ENCODE results near the gene DMRTB1.

Gene DMRTB1

DNA sequence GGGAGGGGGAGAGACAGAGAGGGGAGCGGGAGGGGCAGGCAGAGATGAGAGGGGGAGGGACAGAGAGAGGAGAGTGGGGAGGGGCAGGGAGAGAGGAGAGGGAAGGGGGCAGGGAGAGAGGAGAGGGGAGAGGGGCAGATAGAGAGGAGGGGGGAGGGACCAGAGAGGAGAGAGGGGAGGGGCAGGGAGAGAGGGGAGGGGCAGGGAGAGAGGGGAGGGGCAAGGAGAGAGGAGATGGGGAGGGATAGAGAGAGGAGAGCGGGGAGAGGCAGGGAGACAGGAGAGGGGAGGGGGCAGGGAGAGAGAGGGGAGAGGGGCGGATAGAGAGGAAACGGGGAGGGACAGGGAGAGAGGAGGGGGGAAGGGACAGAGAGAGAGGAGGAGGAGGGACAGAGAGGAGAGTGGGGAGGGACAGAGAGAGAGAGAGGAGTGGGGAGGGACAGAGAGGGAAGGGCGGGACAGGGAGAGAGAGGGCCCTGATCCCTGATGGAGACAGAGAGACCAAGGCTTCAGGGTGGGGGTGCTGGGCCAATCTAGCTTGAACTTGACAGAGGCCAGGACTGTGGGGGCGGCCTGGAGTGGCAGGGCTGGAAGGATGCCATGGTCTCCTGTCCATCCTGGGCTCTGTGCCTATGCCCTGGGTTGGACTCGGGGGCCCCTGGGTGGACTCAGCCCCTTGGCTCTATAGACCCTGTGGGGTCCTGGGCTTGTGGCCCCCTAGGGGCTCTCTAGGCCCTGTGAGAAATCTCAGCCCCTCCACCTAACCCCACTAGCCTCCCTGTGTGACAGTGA, 43.6 kb downstream of the DMRTB1 start:
- no peaks in the 10 kb centered on the region for H3K9me3 ChIP-seq (ENCODE audit: control insufficient read depth, low read length)
- H3K9ac ChIP-seq (ENCODE audit: low read length): no peak overlapping the region
- no peak overlapping the region for H3K4me3 ChIP-seq (ENCODE audit: low read length)
- no peaks in the 10 kb centered on the region for H3K4me1 ChIP-seq (ENCODE audit: control insufficient read depth, insufficient read depth, low read length)
- H3K27me3 ChIP-seq (ENCODE audit: control insufficient read depth, insufficient read depth, low read length): peaks cover 3% of the 10 kb centered on the region
- H3K36me3 ChIP-seq (ENCODE audit: control insufficient read depth, insufficient read depth, low read length): no peaks in the 10 kb centered on the region

GRCh38 chr1:53503433-53504217, 44.4 kb downstream of the DMRTB1 start:
- Histone ChIP-seq H3K36me3 (ENCODE audit: control insufficient read depth, insufficient read depth, low read length) (no peaks in the 10 kb centered on the region), H3K4me1 (ENCODE audit: control insufficient read depth, insufficient read depth, low read length) (no peaks in the 10 kb centered on the region), H3K9me3 (ENCODE audit: control insufficient read depth, low read length) (no peaks in the 10 kb centered on the region), H3K27me3 (ENCODE audit: control insufficient read depth, insufficient read depth, low read length) (peaks cover 3% of the 10 kb centered on the region), H3K4me3 (ENCODE audit: low read length) (no peak overlapping the region), H3K9ac (ENCODE audit: low read length) (no peak overlapping the region)

DNA sequence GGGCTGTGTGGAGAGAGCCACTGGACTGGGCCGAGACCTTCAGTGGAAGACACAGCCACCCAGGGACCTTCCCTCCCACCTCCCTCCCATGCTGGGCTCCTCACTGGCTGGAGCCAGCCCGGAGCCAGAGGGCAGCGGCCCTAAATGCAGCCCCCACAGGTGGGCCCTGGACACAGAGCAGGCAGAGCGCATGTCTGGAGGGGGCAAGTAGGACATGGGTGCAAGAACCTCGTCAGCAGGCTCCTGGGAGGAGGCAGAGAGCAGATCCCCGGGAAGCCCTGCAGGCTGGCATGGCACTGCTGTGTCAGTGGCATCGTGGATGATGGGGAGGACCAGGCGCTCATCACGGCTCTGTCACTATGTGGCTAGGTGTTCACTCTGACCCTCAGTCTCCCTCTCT, 45.7 kb downstream of the DMRTB1 start:
- Histone ChIP-seq H3K4me1 (ENCODE audit: control insufficient read depth, insufficient read depth, low read length) (no peaks in the 10 kb centered on the region), H3K9ac (ENCODE audit: low read length) (no peak overlapping the region), H3K9me3 (ENCODE audit: control insufficient read depth, low read length) (no peaks in the 10 kb centered on the region), H3K27me3 (ENCODE audit: control insufficient read depth, insufficient read depth, low read length) (peaks cover 3% of the 10 kb centered on the region), H3K4me3 (ENCODE audit: low read length) (no peak overlapping the region), H3K36me3 (ENCODE audit: control insufficient read depth, insufficient read depth, low read length) (no peaks in the 10 kb centered on the region)

- Histone ChIP-seq H3K4me3 (ENCODE audit: low read length) (no peak overlapping the region), H3K9me3 (ENCODE audit: control insufficient read depth, low read length) (no peaks in the 10 kb centered on the region), H3K9ac (ENCODE audit: low read length) (no peak overlapping the region), H3K36me3 (ENCODE audit: control insufficient read depth, insufficient read depth, low read length) (no peaks in the 10 kb centered on the region), H3K27me3 (ENCODE audit: control insufficient read depth, insufficient read depth, low read length) (peaks cover 3% of the 10 kb centered on the region), H3K4me1 (ENCODE audit: control insufficient read depth, insufficient read depth, low read length) (no peaks in the 10 kb centered on the region)
These were observed 46.2 kb downstream of the DMRTB1 start for GRCh38 chr1:53505401-53505800.

DNA sequence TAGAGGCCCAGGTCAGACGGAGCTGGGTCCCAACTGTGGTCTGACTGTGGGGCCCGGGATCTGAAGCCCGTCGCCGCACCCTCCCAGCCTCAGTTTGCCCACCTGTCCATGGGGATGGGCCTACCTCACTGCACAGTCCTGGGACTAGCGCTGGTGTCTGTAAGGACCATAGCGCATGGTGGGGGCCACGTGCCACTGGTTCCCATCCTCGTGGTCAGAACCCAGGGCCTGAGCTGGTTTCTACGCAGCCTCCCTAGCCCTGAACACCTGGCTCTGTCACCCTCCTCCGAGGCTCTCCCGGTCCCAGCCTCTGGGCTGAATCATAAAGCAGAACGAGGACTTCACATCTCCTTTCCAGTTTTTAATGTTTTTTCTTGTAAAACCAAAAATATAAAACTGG, 46.7 kb downstream of the DMRTB1 start:
- H3K4me3 ChIP-seq (ENCODE audit: low read length): no peak overlapping the region
- no peaks in the 10 kb centered on the region for H3K9me3 ChIP-seq (ENCODE audit: control insufficient read depth, low read length)
- peaks cover 3% of the 10 kb centered on the region for H3K27me3 ChIP-seq (ENCODE audit: control insufficient read depth, insufficient read depth, low read length)

DNA sequence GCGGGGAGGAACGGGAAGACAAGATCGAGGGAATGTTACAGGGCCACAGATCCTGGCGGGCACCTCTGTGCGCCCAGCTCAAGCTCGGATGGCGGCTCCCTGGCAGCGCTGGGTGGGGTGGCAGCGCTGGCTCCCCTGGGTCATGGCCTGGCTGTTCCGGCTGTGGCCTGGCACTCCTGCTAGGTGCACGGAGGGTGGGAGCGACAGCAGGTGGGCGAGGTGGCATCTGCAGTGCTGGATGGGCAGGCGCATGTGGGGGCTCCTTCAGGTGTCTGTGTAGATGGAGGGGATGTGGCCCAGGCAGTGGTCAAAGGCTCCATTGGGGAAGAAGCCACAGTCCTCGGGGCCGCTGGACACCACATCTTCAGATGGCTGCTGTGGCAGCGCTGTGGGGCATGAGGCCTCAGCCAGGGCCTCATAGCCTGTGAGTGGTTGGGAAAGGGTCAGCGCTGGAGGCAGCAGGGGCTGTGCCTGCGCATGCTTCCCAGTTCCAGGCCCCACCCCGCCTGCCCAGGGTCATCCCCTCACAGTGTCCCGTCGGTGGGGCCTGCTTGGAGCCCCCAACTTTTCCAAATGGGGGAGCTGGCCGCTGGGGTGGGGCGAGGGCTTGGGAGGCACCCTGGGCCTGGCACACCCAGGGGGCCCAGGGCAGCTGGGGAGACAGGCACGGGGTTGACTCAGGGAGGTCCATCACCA, 47.3 kb downstream of the DMRTB1 start:
- Histone ChIP-seq H3K4me3 (ENCODE audit: low read length) (no peak overlapping the region), H3K27me3 (ENCODE audit: control insufficient read depth, insufficient read depth, low read length) (peaks cover 2% of the 10 kb centered on the region), H3K4me1 (ENCODE audit: control insufficient read depth, insufficient read depth, low read length) (no peaks in the 10 kb centered on the region), H3K9ac (ENCODE audit: low read length) (no peak overlapping the region), H3K36me3 (ENCODE audit: control insufficient read depth, insufficient read depth, low read length) (no peaks in the 10 kb centered on the region), H3K9me3 (ENCODE audit: control insufficient read depth, low read length) (no peaks in the 10 kb centered on the region)

More for the DNA sequence above, 46.7 kb downstream of the DMRTB1 start:
- no peaks in the 10 kb centered on the region for H3K36me3 ChIP-seq (ENCODE audit: control insufficient read depth, insufficient read depth, low read length)
- no peak overlapping the region for H3K9ac ChIP-seq (ENCODE audit: low read length)
- H3K4me1 ChIP-seq (ENCODE audit: control insufficient read depth, insufficient read depth, low read length): no peaks in the 10 kb centered on the region

- Histone ChIP-seq H3K36me3 (ENCODE audit: control insufficient read depth, insufficient read depth, low read length) (no peaks in the 10 kb centered on the region), H3K4me3 (ENCODE audit: low read length) (no peak overlapping the region), H3K27me3 (ENCODE audit: control insufficient read depth, insufficient read depth, low read length) (no peaks in the 10 kb centered on the region), H3K9ac (ENCODE audit: low read length) (no peak overlapping the region), H3K4me1 (ENCODE audit: control insufficient read depth, insufficient read depth, low read length) (no peaks in the 10 kb centered on the region), H3K9me3 (ENCODE audit: control insufficient read depth, low read length) (no peaks in the 10 kb centered on the region)
These were observed 48.1 kb downstream of the DMRTB1 start for GRCh38 chr1:53507116-53507820.

GRCh38 chr1:53508056-53508990, 49.1 kb downstream of the DMRTB1 start:
- no peaks in the 10 kb centered on the region for H3K36me3 ChIP-seq (ENCODE audit: control insufficient read depth, insufficient read depth, low read length)
- no peaks in the 10 kb centered on the region for H3K27me3 ChIP-seq (ENCODE audit: control insufficient read depth, insufficient read depth, low read length)
- no peaks in the 10 kb centered on the region for H3K4me1 ChIP-seq (ENCODE audit: control insufficient read depth, insufficient read depth, low read length)
- no peaks in the 10 kb centered on the region for H3K9me3 ChIP-seq (ENCODE audit: control insufficient read depth, low read length)
- no peak overlapping the region for H3K4me3 ChIP-seq (ENCODE audit: low read length)
- H3K9ac ChIP-seq (ENCODE audit: low read length): no peak overlapping the region

DNA sequence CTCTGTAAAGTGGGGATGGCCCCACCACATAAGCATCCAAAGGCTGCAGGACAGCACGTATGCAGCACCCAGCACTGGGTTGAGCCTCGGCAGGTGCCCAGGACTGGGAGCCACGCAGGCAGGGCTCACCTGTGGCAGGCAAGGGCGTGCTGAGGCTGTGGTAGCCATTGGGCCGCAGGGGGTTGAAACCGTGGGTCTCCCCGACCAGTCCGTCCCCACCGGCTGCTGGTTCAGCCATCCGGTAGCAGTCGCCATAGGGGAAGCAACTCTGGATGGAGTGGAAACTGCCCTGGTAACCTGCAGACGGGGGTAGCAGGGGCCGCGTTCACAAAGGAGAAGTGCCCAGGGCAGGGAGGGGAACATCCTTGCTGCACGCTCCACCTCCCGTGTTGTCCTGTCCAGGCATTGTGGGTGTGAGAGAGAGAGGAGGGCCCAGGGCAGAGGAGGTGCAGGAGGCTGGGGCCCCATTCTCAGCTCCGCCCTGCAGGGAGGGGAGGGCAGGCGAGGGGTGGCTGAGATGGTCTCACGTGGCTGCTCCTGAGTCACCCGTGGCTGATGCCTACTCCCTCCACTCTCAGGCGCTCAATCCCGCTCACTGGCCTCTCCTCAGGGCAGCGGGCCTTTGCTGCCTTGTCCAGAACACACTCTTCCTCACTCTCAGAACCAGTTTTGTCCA, 49.9 kb downstream of the DMRTB1 start:
- H3K36me3 ChIP-seq (ENCODE audit: control insufficient read depth, insufficient read depth, low read length): no peaks in the 10 kb centered on the region
- no peaks in the 10 kb centered on the region for H3K4me1 ChIP-seq (ENCODE audit: control insufficient read depth, insufficient read depth, low read length)
- no peak overlapping the region for H3K4me3 ChIP-seq (ENCODE audit: low read length)
- H3K9me3 ChIP-seq (ENCODE audit: control insufficient read depth, low read length): no peaks in the 10 kb centered on the region
- H3K27me3 ChIP-seq (ENCODE audit: control insufficient read depth, insufficient read depth, low read length): no peaks in the 10 kb centered on the region
- H3K9ac ChIP-seq (ENCODE audit: low read length): no peak overlapping the region

DNA sequence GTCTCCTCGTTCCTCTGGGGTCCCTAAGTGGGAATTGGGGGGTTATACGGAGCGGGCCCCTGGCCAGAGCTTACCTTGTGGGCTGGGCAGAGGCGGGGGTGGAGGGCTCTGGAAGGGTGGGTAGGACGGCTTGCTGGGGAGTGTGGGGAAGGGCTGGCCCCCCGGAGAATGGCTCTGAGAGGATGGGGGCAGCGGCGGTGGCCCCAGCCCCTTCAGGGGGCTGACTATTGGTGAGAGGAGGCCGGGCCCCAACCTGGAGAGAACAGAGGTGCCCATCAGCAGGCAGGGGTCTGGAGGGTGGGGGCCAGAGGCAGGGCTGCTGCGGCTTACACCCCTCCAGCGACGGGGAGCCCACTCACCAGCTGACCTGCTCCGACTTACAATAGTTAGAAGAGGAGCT, 50.6 kb downstream of the DMRTB1 start:
- Histone ChIP-seq H3K27me3 (ENCODE audit: control insufficient read depth, insufficient read depth, low read length) (no peaks in the 10 kb centered on the region), H3K9ac (ENCODE audit: low read length) (no peak overlapping the region), H3K36me3 (ENCODE audit: control insufficient read depth, insufficient read depth, low read length) (no peaks in the 10 kb centered on the region), H3K9me3 (ENCODE audit: control insufficient read depth, low read length) (no peaks in the 10 kb centered on the region), H3K4me1 (ENCODE audit: control insufficient read depth, insufficient read depth, low read length) (no peaks in the 10 kb centered on the region), H3K4me3 (ENCODE audit: low read length) (no peak overlapping the region)
